PC-9 (cell line): ENCODE results near the gene SYPL1.

Source experiments
- CTCF ChIP-seq: fragments of 200-600 bp; sonication (generic); conservative IDR thresholded peaks from 2 replicates; pipeline ENCODE4 v1.6.1; 2017; ENCODE audit warnings: mixed run types, antibody characterized with exemption, mild to moderate bottlenecking, moderate library complexity
- EZH2 ChIP-seq: fragments of 200-600 bp; sonication (generic); IDR thresholded peaks from 2 replicates; pipeline ENCODE4 v1.8.0; 2017; ENCODE audit warnings: antibody characterized with exemption, low read depth

- no peak for TF ChIP-seq CTCF
- no peak for TF ChIP-seq EZH2
These were observed 50.7 kb downstream of the SYPL1 start for GRCh38 chr7:106061301-106061979.
